ENCODE data around the gene ROBO2.

The ROBO2 gene

GRCh38 chr3:77563012-77563411, 523.1 kb downstream of the ROBO2 start:
- POLR2A ChIA-PET (ENCODE audit: low non-redundant PET) = no interaction called here

DNA sequence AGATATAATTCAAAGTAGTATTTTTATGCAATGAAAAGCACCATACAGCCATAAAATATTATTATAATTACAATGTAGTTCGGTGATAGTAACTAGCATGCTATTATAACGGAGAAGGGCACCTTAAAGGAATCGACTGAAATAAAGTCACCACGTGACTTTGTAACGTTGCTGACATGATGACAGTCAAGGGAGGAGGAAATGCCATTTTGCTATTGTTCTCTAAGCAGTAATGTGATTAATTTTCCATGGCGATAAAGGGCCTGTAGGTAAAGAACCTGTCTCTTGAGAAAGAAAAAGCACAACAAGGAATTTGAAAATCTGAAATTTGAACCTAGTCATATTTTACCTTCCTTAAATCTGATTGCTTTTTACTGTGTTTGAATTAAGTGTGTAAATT, 526.2 kb downstream of the ROBO2 start:
- no peak for DNase-seq (ENCODE audit: low spot score)
- POLR2A ChIA-PET (ENCODE audit: low non-redundant PET) = no interaction called here
- TF ChIP-seq, protein P1, sequence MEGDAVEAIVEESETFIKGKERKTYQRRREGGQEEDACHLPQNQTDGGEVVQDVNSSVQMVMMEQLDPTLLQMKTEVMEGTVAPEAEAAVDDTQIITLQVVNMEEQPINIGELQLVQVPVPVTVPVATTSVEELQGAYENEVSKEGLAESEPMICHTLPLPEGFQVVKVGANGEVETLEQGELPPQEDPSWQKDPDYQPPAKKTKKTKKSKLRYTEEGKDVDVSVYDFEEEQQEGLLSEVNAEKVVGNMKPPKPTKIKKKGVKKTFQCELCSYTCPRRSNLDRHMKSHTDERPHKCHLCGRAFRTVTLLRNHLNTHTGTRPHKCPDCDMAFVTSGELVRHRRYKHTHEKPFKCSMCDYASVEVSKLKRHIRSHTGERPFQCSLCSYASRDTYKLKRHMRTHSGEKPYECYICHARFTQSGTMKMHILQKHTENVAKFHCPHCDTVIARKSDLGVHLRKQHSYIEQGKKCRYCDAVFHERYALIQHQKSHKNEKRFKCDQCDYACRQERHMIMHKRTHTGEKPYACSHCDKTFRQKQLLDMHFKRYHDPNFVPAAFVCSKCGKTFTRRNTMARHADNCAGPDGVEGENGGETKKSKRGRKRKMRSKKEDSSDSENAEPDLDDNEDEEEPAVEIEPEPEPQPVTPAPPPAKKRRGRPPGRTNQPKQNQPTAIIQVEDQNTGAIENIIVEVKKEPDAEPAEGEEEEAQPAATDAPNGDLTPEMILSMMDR (conservative IDR thresholded peaks at IDR 0.05; ENCODE audit: low read depth) = no peak
- no peak overlapping the region for H3K27ac ChIP-seq
- CTCF ChIA-PET = no interaction called here

More at GRCh38 chr3:77563012-77563411, 523.1 kb downstream of the ROBO2 start:
- no peak for DNase-seq (ENCODE audit: low spot score)
- no peak overlapping the region for H3K27ac ChIP-seq
- TF ChIP-seq, protein P1 (conservative IDR thresholded peaks at IDR 0.05; ENCODE audit: low read depth) = no peak
- CTCF ChIA-PET = no interaction called here

GRCh38 chr3:77571971-77572715, 532.2 kb downstream of the ROBO2 start:
- no peak for DNase-seq (ENCODE audit: low spot score)
- no peak overlapping the region for H3K27ac ChIP-seq
- ChIA-PET CTCF (no interaction called here), POLR2A (ENCODE audit: low non-redundant PET) (no interaction called here)
- TF ChIP-seq, protein P1 (conservative IDR thresholded peaks at IDR 0.05; ENCODE audit: low read depth) = no peak

DNA sequence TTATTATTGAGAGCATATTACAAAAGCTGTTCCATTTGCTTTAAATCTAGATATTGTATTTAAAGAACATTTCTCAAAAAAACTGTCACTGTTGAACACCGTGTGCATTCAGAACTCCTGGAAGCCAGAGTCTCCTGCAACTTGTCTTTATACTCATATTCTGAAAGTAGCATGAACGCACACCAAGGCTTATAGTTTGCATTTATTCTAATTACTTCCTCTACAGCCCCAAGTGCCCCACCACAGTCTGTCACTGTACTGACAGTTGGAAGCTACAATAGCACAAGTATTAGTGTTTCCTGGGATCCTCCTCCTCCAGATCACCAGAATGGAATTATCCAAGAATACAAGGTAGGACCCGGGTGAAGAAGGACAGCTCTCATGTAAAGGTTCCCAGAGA, 537.4 kb downstream of the ROBO2 start:
- H3K27ac ChIP-seq = no peak overlapping the region
- DNase-seq (ENCODE audit: low spot score) = no peak
- CTCF ChIA-PET = no interaction called here
- TF ChIP-seq, protein P1 (conservative IDR thresholded peaks at IDR 0.05; ENCODE audit: low read depth) = no peak
- POLR2A ChIA-PET (ENCODE audit: low non-redundant PET) = no interaction called here

- TF ChIP-seq, protein P1 (conservative IDR thresholded peaks at IDR 0.05; ENCODE audit: low read depth) = no peak
- no peak for DNase-seq (ENCODE audit: low spot score)
- ChIA-PET POLR2A (ENCODE audit: low non-redundant PET) (no interaction called here), CTCF (no interaction called here)
- no peak overlapping the region for H3K27ac ChIP-seq
Observed at GRCh38 chr3:77586216-77586615, 546.3 kb downstream of the ROBO2 start.

GRCh38 chr3:77588863-77589262, 549.0 kb downstream of the ROBO2 start:
- ChIA-PET CTCF (no interaction called here), POLR2A (ENCODE audit: low non-redundant PET) (no interaction called here)
- H3K27ac ChIP-seq = no peak overlapping the region
- TF ChIP-seq, protein P1 (conservative IDR thresholded peaks at IDR 0.05; ENCODE audit: low read depth) = no peak
- no peak for DNase-seq (ENCODE audit: low spot score)
